GM12878 (cell line): Measurements from ENCODE around the gene FLNC.

Experiments used
- CTCF ChIP-seq, 3 experiments: IDR thresholded peaks in 2 of 3; conservative IDR thresholded peaks in 1 of 3; 2 replicates each; pipeline ENCODE4 v1.5.1; 2011; ENCODE audit warnings: low read depth in 3 of 3, low read length in 3 of 3, mild to moderate bottlenecking in 3 of 3, control low read depth in 2 of 3, moderate library complexity in 2 of 3, inconsistent platforms in 1 of 3, mixed read lengths in 1 of 3; ENCODE audit not compliant: control insufficient read depth in 2 of 3, insufficient read depth in 1 of 3; ENCODE audit errors: extremely low read depth in 1 of 3
- IKZF1 ChIP-seq: fragments of 450-650 bp; conservative IDR thresholded peaks from 2 replicates; pipeline ENCODE4 v1.6.1; 2017; ENCODE audit warnings: antibody characterized with exemption, mild to moderate bottlenecking
- JUNB ChIP-seq: IDR thresholded peaks from 2 replicates; pipeline ENCODE4 v1.6.1; 2016; ENCODE audit warnings: antibody characterized with exemption, mild to moderate bottlenecking
- PBX3 ChIP-seq: IDR thresholded peaks from 2 replicates; pipeline ENCODE4 v1.6.1; 2011; ENCODE audit warnings: mild to moderate bottlenecking, low read depth, low read length, moderate library complexity; ENCODE audit not compliant: insufficient replicate concordance
- SIN3A ChIP-seq: IDR thresholded peaks from 2 replicates; pipeline ENCODE4 v1.6.1; 2012; ENCODE audit warnings: low read depth, low read length, improper control_type of control experiment

GRCh38 chr7:128881458-128882125 is 51.4 kb downstream of the FLNC start:
- TF ChIP-seq CTCF (IDR thresholded peaks at IDR 0.05 in 2 of 3, conservative IDR thresholded peaks at IDR 0.05 in 1 of 3; ENCODE audit: control insufficient read depth in 2 of 3, extremely low read depth in 1 of 3, insufficient read depth in 1 of 3, low read depth in 3 of 3, low read length in 3 of 3) (no peak), JUNB (no peak), PBX3 (no peak), SIN3A (no peak), IKZF1 (no peak)
